HG03039 (cell line): ENCODE measurements around the gene CRHR1.

Source experiments
- ATAC-seq: cut with Tn5 transposase; IDR thresholded peaks from one replicate; pipeline ENCODE4 v1.9.1; 2021; ENCODE audit warnings: mild to moderate bottlenecking, moderate library complexity; ENCODE audit not compliant: unreplicated experiment

The CRHR1 gene

DNA sequence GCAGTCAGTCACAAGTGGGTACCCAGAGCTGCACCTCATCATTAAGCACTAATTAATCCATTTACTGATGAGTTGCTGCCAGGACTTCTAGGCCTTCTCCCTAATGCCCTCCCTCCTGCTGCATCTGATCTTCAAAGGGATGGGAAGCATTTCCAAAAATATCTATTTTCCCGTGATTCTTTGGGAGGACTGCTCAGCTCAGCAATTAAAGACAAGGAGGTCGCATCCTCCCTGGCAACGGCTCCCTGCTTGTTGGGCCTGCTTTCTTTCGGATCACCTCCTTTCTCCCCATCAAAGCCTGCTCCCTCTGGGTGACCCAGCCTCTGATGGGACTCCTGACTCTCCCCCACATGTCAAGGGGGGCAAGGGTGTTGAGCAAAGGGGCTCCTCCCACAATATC is 34.6 kb downstream of the CRHR1 start:
- no peak for ATAC-seq

DNA sequence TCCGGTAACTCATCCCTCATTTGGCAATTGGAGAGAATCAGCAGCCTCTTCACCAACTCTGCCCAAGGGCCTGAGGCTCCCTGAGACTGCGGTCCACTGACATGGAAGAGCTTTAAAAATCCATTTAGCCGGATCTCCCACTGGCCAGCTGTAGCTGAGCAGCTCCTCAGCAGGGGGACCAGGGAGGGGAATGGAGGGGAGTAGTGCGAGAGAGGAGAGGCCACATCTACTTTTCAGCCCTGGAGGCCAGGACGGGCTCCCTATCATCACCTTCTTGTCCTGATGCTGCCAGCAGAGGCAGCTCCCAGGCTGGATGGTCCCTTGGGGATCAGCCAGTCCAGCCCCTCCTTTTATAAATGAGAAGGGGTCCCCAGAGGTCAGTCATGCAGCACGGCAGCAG is 35.5 kb downstream of the CRHR1 start:
- ATAC-seq = no peak

DNA sequence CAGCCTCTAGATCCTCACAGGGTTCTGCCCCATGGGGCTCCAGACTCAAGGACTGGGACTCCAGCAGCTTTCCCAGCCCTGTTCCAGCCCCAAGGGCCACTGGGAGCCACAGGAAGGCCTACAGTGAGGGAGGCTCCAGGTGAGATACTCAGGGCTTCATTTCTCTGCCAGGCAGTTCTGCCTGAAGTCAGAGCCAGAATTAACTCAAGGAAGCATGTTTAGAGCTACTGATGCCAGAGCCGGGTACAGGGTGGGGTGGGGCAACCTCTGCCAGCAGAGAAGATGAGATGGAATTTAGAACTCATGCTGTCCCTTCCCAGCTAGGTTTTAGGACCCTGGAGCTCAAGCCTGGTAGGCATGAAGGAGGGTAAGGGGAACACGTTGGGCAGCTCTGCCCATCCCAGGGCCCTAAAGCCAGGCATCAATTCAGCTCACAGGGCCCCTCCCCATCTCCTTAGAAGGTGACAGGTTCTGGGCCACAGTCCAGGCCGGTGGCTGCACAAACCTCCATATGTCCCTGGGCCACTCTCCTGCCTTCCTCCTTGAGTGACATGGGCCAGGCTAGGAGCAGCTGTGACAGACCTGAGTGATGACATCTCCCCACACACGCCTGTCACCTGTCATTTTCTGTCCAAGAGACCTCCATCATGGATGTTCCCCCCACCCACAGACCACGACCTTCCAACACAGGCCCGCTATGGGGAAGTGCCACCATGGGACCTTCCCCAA is 36.1 kb downstream of the CRHR1 start:
- ATAC-seq = no peak

DNA sequence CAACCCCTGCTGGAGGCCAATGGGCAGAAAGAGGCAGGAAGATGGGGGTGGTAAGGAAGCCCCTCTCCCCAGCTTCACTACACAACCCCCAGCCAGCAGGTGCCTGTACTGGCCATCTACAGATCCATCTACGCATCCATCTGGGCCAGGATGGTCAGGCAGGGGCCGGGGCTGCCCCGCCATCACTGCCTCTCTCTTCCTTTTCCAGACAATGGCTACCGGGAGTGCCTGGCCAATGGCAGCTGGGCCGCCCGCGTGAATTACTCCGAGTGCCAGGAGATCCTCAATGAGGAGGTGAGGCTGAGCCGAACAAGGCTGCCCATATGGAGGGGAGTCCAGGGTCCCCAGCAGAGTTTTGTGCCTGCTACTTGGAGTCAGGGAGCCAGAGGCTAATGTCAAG is 37.0 kb downstream of the CRHR1 start:
- no peak for ATAC-seq

DNA sequence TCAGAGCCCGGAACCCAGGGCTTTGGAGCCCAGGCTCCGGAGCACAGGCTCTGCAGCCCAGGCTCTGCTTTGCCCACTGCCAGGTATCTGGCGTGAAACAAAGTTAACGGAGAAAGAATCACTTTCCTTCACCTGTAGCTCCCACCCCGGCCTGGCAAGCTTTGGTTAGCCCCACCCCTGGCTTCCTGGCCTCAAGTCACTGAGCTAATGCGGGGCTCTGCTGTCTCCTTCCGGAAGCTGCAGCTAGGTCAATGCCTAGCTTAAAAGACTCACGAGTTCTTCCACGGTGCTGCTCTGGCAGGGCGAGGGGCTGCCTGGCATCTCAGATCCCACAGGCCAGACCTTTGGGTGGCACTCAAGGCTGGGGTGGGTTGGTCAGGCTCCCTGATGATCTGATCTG is 39.5 kb downstream of the CRHR1 start:
- no peak for ATAC-seq

DNA sequence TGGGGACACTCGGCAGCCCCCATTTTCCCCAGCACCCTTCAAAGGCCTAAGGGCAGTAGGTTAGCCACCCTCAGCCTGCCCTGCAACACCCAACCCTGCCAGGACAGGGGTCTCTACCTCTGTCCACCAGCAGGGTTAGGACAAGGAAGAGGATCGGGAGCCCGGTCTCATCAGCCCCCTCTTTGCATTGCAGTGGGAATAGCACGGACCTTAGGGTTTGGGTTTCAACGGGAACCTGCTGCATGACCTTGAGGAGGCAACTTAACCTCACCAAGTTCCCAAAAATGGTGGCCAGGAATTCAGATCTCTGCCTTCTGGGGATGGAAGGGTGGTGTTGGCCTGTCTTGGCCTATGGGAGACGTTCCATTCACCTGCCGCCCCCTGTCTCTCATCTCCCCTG is 40.4 kb downstream of the CRHR1 start:
- ATAC-seq = no peak

DNA sequence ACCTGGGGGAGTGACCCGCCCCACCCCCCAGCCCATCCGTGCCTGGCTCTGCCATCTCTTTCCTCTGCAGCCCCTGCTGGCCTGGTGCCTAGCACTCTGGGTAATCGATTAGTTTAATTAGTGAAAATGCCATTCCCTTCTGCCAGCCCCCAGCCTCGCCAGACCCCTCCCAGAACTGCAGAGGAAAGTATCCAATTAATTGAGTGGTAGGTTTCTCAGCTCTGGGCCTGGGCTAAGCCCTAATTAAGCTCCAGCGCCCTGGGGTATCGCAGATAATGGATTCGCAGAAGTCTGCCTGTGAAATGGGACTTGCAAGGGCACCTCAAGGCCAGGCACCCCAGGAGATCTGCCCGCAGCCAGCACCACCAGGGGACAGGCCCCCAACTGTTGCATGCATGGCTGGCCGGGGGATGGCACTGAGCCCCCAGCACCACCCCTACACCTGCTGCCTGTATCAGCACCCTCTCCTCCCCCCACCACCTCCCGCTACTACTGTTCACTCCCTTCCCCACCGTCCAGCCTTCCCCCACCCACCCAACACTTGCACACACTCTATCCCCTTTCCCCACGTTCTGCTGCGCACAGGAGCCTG is 40.9 kb downstream of the CRHR1 start:
- ATAC-seq = no peak

DNA sequence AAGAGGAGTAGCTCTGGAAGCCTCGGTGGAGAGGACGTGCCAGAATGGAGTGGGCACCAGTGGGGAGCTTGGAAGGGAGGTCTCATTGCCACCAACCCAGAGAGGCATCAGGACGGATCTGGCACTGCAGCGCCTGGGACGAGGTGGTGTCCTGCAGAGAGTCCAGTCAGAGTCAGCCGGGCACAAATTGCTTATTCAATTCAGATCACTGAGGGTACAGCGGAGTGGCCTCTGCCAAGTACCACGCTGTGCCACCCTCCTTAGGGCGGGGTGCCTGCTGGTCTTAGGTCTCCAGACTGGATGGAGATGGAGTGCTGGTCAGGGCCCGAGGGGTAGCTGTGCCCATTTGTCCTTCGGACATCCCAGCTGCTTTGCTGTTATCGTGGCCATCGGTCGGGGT is 41.7 kb downstream of the CRHR1 start:
- ATAC-seq = no peak

DNA sequence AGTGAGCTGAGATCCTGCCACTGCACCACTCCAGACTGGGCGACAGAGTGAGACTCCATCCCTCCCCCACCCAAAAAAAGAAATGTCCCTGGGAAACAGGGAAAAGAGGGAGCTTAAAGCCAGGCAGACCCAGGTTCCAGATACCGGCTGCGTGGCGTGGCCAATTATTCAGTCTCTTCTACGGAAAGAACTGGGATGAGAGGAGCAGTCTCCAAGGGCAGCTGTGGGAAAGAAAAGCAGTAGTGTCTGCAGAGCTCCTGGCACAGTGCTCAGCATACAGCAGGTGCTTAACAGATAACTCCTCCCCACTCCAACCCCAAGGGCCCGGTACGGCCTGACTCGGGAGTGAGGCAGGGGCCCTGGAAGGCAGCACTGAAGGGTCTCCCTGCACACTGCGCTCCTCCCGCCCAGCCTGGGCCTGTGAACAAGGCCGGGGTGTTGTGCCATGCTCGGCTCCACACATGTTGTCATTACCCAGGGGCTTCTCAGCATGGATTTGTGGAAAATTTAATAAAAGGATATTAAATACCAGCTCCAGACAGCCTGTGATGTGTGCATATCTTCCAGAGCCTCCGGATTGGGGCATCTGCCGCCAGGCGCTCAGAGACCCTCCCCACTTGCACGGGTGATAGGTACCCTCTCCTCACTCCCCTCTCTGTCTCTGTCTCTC is 42.9 kb downstream of the CRHR1 start:
- ATAC-seq = no peak

DNA sequence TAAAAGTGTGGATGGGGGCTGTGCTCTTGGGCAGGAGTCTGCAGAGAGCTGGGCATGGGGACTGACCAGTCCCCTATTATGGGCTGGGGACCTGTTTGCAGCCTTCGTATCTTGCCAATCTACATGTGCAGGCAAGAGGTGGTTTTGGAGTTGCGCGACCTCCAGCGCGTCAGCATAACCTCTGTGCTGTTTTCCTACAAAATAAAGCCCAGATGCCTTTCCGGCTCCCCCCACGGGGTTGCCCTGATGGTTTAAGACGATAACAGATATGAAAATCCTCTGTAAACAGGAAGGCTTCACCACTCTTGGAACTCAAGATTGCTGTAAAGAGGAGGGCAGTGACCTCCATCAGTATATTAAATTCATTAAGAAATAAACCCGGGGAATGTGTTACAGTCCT is 44.1 kb downstream of the CRHR1 start:
- no peak for ATAC-seq

DNA sequence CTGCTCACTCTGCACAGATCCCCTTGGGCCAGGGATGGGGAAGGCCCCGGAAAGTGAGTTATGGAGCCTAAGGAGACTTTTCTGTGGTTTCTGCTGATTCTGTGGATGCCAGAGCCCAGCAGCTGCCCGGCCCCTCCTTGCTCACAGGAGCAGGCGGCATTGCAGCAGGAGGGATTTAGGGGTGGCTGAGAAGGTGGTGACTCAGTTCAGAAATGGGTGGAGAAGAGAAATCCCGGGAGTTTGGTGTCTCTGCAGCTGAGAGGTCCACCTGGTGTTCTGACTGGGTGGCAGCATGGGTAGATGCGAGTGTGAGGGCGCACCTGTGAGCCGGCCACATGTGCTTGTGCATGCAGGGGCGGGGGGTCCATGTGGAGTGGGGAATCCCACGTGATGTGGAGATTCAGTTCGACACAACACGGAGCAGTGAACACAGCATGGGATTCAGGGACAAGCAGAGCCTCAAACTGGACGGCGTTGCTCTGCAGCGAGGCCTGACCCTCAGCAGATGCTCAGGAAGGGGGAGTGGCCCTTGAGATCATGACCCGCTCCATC is 44.5 kb downstream of the CRHR1 start:
- ATAC-seq = no peak

DNA sequence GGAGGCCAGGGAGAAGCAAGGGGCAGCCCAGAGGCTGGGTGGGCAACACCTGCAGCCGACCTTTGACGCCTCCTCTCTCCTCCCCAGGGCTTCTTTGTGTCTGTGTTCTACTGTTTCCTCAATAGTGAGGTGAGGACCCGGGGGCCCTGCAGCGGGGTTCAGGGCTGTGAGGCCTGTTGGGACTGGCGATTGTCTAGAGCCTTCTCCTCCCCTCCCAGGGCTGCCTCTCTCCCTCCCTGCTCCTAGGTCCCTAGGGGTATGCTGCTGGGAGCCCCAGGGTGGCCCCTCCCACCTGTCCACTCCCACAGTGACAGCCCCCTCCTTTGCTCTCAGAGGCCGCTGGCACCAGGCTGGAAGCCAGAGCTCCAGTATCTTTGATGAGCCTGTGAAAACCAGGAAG is 49.8 kb downstream of the CRHR1 start:
- ATAC-seq = no peak

DNA sequence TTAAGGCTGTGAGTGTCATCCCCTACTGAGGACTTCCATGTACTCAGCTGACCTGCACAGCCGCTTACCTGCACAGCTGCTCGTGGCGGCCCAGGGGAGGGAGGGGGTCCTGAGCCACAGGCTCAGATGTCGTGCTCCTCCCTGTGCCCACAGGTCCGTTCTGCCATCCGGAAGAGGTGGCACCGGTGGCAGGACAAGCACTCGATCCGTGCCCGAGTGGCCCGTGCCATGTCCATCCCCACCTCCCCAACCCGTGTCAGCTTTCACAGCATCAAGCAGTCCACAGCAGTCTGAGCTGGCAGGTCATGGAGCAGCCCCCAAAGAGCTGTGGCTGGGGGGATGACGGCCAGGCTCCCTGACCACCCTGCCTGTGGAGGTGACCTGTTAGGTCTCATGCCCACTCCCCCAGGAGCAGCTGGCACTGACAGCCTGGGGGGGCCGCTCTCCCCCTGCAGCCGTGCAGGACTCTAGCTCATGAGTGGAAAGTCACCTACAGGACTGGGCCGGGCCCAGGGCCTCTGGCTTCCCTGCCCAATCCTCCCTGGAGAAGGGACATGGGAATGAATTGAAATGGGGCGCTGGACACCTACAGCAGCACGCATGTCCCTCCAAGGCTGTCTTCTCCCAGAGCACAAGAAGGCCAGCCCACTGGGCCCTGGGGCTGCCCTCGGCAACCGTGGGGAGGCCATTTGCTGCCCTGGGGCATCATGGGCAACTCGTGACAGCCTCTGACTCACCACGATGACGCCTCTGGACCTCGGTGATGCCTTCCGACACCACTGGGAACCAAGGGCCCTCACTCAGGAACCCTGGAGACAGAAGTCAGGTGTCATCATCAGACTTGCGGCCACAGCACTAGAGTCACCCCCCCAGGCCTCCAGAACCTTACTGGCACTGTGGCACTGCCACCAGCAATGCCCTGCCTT is 50.6 kb downstream of the CRHR1 start:
- ATAC-seq = no peak

DNA sequence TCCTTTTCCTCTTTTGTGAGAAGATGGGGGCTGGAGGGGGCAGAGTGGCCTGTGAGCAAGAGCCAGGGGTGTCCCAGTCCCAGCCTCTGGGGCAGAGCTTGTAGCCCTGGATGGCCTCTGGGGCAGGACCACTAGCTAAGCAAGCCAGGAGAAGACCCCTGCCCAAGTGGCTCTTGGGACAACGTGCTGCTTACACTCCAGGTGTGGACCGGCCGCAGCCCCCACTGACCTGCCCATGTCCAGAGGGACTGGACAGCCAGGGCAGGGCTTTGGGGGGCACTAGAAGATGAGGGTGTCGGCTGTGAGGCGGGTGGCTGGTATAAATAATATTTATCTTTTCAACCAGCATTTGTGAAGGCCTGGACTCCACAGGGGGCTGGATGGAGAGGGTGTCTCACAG is 51.4 kb downstream of the CRHR1 start:
- ATAC-seq = no peak

DNA sequence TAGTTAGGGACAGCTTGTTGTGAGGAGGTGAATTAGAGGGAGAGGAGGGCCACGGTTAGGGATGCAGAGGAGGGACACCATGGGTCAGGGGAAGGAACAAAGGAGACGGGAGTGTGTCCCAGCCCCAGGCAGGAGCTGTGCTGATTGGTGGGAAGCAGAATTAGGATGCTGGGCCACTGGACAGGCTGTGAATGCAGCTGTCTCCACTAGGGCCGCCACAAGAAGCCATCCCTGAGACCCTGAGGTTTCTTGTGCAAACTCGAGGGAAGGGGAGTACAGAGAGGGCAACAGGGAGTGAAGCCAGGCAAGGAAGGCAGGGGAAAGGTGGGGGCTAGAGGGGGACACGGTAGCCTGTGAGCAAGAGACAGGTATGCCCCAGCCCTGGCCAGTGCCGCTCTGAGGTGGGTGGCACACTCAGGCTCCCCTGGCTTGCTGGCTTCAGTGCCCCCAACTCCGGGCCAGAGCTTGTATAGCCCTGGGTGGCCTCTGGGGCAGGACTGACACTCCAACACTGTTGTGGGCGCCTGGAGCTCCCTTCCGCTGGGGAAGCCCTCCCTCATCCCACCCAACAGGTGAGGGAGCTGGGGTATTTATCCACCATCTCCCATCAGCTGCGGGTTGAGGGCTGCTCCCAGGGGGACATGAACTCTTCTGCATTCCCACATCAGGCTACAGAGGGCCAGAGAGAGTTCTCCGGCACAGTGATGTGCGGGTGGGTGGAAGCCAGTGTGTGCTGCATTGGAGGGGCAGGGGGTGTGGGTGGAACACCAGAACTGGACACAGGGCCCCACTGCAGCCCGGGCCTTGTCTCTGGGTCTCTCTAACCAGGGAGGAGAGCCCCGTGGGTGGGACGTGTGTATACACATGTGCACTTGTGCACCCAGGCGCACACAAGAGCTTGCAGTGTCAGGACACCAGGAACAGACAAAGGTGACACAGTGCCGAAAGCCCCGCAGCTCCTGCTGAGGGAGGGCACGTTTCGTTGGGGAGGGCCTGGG is 52.2 kb downstream of the CRHR1 start:
- ATAC-seq = no peak

DNA sequence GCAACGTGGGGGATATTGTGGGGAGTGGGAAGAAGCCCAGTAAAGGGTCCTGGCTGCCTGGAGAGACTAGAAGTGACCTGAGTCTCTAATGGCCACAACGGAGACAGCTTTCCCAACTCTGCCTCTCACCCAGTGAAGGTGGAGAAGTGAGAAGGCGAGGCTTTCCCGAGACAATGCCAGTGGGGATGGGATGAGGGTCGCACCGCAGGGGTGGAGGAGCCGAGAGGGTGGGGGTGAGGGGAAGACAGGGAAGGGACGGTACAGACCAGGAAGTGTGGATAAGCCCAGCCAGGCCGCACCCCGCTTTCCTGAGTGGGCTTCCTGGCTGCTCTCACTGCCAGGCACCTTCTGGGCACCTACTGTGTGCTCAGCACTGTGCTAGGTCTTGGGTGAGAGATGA is 53.1 kb downstream of the CRHR1 start:
- no peak for ATAC-seq

DNA sequence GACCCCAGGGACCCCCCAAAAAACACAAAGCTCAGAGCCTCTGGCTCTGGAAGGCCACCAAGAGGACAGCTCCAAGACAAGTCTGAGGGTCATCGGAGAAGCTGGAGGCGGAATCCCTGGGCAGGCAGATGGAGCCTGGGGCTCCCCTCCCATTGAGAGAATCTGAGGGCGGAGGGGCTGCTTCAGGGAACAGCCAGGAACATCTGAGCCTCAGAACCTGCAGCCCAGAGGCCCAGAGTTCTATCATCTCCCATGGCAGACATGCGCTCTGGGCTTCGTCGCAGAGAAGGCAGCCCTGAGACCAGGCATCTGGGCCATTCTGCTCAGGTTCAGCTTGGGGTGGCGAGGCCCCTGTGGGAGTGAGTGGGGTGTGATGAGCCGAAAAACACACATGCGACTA is 53.5 kb downstream of the CRHR1 start:
- ATAC-seq = no peak

DNA sequence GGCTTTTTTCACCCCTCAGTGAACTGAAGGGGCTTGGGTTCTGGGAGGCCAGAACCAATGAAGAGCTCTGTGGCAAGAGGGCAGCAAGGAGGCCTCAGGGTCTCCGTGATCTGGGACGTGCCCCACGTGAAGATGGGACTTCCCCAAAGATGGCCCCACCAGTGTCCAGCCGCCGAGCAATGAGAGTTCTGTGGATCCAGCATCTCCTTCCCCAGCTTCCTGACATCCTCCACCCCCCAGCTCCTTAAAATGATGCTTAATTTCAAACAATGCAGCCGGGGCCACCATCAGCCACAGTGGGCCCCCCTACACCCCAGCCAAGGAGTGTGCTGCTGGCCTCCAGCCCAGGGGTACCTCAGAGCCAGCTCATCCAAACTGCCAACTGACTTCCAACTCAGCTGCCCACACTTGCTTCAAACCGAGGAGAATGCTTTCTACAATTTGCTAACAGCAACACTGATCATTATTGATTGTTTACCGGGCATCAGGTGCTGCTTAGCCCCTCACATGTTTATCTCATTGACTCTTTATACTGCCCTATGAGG is 54.7 kb downstream of the CRHR1 start:
- no peak for ATAC-seq

DNA sequence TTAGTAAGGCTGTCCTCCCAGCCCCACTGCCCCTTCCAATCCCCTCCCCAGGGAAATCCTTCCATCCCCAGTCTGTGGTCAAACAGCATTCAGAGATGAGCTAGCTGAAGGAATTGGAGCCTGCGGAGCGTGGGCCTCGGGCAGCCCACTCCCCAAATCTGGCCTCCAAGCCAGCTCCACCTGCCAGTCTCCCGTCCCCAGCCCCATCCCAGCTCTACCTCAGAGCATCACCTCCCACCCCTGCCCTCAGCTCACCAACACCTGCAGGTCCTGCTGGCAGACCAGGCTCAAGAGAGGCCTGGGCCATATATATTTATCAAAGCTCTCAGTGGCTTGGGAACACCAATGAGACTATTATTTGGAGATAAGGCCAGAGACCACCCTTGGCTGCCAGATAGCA is 55.3 kb downstream of the CRHR1 start:
- ATAC-seq = no peak

DNA sequence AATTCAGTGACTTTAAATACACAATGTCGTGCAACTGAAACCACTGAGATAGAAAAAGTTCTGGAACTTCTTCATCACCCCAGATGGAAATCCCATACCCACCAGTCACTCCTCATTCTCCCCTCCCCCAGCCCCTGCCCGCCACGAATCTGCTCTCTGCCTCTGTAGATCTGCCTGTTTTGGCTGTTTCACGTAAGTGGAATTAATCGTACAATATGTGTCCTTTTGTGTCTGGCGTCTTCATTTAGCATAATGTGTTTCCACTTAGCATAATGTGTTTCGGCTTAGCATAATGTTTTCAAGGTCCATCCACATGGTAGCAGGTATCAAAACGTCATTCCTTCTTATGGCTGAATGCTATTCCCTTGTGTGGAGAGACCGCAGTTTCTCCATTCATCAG is 57.1 kb downstream of the CRHR1 start:
- ATAC-seq = no peak
